Kidney glomerular epithelial cell (primary cell): ENCODE measurements around the gene KMT5C.

Experiments used
- DNase-seq: peaks from one replicate; lab custom pipeline; 2025; lab: John Stamatoyannopoulos, UW

KMT5C gene

GRCh38 chr19:55386493-55386971, 46.9 kb downstream of the KMT5C start:
- DNase-seq, result no peak

DNA sequence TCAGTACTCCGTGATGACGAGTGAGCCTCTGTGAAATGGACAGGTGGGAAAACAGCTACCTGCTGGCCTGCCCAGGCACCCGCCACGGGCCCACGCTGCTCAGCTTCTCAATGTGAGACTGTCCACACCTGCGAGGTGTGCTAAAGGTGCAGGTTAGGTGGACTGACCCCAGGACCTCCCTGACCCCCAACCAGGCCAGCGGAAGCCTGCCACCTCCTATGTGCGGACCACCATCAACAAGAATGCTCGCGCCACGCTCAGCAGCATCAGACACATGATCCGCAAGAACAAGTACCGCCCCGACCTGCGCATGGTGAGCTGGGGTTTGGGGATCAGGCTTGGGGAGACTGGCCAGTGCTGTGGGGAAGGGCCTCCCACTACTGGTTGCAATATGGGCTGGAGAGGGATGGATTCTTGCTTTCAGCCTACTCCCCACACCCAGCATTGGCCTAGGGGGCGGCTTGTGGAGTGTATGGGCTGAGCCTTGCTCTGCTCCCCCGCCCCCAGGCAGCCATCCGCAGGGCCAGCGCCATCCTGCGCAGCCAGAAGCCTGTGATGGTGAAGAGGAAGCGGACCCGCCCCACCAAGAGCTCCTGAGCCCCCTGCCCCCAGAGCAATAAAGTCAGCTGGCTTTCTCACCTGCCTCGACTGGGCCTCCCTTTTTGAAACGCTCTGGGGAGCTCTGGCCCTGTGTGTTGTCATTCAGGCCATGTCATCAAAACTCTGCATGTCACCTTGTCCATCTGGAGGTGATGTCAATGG, 48.2 kb downstream of the KMT5C start:
- no peak for DNase-seq

DNA sequence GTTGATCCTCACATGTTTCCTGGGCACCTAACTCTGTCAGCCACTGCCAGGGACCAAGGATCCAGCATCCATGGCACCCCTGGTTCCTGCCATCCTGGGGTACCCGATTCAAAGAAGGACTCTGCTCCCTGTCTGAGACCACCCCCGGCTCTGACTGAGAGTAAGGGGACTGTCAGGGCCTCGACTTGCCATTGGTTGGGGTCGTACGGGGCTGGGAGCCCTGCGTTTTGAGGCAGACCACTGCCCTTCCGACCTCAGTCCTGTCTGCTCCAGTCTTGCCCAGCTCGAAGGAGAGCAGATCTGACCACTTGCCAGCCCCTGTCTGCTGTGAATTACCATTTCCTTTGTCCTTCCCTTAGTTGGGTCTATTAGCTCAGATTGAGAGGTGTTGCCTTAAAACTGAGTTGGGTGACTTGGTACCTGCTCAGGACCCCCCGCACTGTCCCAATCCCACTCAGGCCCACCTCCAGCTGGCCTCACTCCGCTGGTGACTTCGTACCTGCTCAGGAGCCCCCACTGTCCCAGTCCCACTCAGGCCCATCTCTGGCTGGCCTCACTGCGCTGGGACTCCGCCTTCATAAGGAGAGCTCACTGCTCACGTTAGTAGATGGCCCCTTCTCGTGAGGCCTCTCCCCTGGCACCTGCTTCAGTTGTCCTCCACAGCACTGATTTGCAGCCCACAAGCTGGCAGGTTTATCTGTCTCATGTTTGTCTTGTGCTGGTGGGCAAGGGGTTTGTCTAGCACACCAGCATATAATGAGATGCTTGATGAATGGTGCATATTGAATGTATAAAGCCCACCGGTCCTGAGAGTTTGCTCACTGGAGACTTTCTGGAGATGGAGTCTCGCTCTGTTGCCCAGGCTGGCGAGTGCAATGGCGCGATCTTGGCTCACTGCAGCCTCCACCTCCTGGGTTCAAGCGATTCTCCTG, 50.0 kb downstream of the KMT5C start:
- no peak for DNase-seq

DNA sequence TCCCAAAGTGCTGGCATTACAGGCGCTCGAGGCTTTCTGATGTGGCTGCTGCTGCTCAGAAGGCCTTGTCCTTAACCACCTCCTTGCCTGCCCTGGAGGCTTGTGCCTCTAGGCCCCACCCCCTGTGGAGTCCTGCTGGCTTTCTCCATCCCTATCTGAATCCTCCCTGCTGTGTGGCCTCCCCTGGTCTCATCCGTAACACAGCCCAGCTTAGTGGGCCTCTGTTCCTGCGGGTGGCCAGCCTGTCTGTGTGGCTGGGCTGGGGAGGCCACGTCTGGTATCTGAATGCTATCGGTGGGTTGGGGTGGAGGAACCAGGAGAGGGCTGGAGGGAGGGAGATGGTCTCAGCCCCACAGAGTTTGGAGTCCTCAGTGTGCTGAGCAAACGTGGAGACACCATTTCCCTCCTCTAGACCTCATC, 50.8 kb downstream of the KMT5C start:
- DNase-seq, result no peak

- no peak for DNase-seq
Observed at GRCh38 chr19:55391191-55391670, 51.6 kb downstream of the KMT5C start.

- no peak for DNase-seq
Observed at GRCh38 chr19:55391702-55392615, 52.3 kb downstream of the KMT5C start.

- peak; percentile 41 for DNase-seq
Observed at GRCh38 chr19:55392820-55393761, 53.4 kb downstream of the KMT5C start.
